ENCODE measurements around the gene UBE2R2. TPM values are rescaled to one million over a fixed set of nuclear protein-coding genes. Genes with fewer than 3 reads are reported as not detected.
"Not testable (repeated sequence)": the region's sequence is repeated elsewhere in the genome, so short reads cannot be mapped to it uniquely, and the experiment has no call there.

UBE2R2 gene
- total RNA-seq, 1 donor from 2014 or later, result 25.5 TPM

GRCh38 chr9:33843312-33843961 lies 26.5 kb downstream of the UBE2R2 start:
- no peak for ATAC-seq

DNA sequence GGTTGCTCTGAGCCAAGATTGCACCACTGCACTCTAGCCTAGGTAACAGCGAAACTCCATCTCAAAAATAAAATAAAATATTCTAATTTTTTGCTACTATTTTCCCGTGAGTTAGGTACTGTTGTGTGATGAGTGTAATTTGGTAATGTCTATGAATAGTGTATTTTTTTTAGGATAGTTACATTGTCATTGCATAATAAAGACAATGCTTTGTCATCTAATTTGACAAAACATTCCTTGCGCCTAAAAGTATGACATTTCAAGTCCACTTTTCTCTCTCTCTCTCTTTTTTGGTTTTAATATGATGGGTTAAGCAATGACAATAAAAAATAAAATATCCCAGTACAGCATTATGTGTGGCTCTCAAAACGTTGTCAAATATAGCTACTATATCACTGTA lies 29.3 kb downstream of the UBE2R2 start:
- ATAC-seq, result no peak

DNA sequence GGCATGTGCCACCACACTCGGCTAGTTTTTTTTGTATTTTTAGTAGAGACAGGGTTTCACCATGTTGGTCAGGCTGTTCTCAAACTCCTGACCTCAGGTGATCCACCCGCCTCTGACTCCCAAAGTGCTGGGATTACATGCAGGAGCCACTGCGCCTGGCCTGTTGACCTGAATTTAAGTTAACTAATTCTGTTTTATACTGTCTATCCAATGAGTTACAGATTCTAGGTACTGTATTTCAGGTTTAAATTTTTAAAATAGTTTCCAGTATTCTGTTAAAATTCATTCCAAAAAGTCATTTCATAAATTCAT lies 30.9 kb downstream of the UBE2R2 start:
- not testable (repeated sequence) for ATAC-seq

GRCh38 chr9:33850267-33850629 lies 33.3 kb downstream of the UBE2R2 start:
- ATAC-seq, result no peak

- no peak for ATAC-seq
These were observed 33.7 kb downstream of the UBE2R2 start for GRCh38 chr9:33850677-33851076.

DNA sequence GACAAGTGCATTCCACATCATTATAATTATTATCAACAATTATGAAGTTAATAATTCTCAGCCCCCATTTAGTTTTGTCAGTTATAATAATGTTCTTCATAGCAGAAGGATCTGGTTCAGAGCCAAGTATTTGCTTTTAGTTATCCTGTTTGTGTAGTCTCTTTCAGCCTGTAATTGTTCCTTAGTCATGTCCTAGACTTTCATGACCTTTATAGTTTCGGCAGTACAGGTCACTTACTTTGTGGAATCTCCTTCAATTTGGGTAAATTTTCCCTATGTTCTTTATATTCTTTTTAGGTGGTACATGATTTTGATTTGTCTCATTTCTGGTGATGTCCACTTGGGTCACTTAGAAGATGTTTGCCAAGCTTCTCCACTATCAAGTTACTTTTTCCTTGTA lies 34.3 kb downstream of the UBE2R2 start:
- ATAC-seq, result no peak

DNA sequence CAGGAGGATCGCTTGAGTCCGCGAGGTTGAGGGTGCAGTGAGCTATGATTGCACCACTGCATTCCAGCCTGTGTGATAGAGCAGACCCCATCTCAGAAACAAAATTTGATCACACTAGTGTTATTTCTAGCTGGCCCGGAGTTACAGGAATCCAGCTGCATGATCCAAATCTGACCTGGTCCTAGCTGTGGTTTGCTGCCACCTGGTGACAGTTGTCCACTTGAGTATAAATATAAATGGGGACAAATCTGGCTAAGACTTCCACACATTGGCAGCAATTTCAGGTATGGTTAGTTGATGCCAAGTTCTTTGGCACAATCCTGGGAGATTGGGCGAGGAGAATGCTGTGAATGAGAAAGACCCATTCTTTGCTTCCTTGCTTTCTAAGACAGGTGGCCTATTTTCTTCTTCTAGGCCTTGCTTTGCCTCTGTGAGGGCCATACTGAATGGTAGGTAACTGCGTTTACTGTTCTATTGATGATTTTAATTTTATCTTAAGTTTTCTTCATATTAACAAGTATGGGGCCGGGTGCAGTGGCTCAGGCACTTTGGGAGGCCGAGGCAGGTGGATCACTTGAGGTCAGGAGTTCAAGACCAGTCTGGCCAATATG lies 35.4 kb downstream of the UBE2R2 start:
- ATAC-seq, result peak; percentile 76

DNA sequence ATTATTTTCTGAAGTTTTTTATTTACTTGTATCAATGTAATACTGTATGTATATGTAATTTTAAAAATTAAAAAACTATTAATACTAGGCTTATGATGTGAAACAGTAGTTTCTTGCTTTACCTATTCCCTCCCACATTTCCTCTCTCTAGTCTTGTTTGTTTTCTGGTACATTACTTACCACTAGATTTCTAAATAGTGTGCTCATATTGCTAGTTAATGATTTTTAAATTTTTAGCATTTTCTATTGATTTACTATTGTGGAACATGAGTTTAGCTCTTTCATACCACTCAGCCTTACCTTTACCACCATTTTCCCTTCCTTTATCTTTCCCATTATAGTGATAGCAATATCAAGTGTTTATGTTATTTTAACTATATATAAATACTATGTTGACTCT lies 39.3 kb downstream of the UBE2R2 start:
- ATAC-seq, result no peak

GRCh38 chr9:33858423-33858822 lies 41.5 kb downstream of the UBE2R2 start:
- ATAC-seq, result no peak

DNA sequence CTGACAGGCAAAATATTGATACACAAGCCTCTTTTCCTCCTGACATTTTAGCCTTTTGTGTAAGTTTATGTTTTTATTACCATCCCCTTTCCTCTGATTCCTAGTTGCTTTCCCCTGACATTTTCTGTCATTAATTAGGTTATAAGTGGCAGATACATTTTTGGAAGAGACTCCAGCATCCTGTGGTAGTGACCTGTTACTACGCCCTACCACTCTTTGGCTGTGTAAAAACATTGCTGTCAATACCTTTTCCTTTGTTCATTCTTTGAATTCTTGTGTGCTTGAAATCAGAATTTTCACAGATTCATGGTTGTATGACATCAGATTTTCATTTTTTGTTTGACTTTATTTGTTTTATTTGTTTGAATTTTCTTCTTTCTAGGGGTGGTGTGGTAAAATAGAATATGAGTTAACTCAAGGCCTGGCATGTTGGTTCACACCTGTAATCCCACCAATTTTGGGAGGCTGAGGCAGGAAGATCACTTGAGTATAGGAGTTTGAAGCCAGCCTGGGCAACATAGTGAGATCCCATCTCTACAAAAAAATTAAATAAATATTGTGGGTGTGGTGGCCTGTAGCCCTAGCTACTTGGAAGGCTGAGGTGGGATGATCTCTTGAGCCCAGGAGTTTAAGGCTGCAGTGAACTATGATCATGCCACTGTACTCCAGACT lies 43.4 kb downstream of the UBE2R2 start:
- peak; percentile 46 for ATAC-seq

GRCh38 chr9:33861917-33862453 lies 45.0 kb downstream of the UBE2R2 start:
- ATAC-seq, result no peak

DNA sequence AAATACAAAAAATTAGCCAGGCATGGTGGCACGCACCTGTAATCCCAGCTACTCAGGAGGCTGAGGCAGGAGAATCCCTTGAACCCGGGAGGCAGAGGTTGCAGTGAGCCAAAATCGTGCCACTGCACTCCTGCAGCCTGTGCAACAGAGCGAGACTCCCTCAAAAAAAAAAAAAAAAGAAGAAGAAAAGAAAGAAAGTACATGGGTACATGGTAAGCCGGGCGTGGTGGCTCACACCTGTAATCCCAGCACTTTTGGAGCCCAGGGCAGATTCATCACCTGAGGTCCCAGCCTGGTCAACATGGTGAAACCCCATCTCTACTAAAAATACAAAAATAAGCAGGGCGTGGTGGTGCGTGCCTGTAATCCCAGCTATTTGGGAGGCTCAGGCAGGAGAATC lies 46.1 kb downstream of the UBE2R2 start:
- peak; percentile 44 for ATAC-seq

DNA sequence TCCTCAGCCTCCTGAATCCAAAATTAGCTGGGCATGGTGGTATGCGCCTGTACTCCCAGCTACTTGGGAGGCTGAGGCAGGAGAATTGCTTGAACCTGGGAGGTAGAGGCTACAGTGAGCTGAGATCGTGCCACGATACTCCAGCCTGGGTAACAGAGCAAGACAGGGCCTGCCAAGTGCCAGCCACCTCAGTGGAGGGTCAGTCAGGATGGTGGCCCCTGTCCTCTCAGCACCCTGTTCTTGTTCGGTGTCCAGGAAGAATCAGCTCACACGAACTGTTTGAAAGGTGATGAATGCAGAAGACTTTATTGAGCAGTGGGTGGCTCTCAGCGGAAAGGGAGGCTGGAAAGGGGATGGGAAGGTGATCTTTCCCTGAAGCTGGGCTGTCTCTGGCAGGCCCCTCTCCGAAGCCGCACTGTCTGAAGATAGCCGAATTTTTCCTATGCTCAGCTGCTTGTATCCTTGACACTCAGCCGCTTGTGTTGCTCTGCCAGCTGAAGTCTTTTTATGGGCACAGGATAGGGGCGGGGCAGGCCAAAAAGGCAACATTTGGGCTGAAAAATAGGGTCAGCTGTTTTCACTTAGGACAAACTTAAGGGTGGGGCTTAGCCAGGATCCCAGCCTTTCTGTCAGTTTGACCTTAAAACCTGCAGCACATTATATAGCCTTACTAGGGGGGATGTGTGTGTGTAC lies 50.9 kb downstream of the UBE2R2 start:
- ATAC-seq, result peak; percentile 14

- peak; percentile 20 for ATAC-seq
These were observed 51.5 kb downstream of the UBE2R2 start for GRCh38 chr9:33868440-33868973.

GRCh38 chr9:33869243-33869642 lies 52.3 kb downstream of the UBE2R2 start:
- ATAC-seq, result not testable (repeated sequence)

GRCh38 chr9:33877727-33878489 lies 60.9 kb downstream of the UBE2R2 start:
- no peak for ATAC-seq

DNA sequence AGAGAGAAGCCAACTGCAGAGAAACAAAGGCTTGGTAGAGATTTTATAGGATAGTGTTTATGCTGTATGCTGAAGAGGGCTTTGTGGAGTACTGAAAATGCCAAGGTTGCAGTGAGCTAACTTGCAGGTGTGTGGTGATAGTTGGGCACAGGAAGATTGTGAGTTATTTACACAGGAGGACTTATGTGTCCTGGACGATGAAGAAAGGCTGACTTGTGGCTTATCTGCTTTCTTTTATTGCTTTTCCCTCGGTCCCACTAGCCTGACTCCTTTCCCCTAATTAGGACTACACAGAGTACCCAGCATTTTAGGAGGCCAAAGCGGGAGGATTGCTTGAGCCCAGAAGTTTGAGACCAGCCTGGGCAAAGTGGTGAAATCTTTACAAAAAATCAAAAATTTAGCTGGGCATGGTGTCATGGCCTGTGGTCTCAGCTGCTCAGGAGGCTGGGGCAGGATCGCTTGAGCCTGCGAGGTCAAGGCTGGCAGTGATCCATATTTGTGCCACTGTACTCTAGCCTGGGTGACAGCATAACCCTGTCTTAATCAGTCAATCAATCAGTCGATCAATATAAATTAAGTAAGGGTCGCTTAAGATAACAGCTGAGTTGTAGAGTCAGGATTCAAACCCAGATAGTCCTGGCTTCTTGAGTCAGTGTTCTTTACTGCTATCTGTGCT lies 61.9 kb downstream of the UBE2R2 start:
- no peak for ATAC-seq

DNA sequence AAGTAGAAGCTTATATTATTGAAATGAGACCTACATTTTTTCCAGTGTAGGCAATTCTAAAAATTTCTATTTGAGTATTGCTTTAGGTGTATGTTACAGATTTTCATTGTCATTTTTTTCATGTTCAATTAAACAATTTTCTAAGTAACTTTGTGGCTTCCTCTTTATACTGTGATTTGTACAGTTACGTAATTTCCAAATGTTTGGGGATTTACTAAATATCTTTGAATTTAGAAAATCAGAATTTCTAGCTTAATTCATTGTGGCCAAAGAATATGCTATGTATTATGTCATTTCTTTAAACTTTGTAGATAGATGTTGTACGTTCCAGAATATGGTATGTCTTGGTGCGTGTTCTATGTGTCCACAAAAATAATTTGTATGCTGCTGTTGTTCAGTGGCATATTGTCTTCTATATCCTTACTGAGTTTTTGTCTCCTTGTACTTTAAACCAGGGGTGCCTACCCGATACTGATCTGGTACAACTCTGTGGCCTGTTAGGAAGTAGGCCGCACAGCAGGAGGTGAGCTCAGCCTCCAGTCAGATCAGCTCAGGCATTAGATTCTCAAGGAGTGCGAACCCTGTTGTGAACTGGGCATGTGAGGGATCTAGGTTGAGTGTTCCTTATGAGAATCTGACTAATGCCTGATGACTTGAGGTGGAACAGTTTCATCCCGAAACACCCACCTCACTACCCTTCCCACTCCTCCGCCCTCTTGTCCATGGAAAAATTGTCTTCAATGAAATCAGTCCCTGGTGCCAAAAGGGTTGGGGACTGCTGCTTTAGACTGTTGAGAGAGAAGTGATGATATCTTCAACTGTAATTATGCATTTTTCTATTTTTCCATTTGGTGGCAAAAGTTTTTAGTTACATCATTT lies 63.5 kb downstream of the UBE2R2 start:
- no peak for ATAC-seq

DNA sequence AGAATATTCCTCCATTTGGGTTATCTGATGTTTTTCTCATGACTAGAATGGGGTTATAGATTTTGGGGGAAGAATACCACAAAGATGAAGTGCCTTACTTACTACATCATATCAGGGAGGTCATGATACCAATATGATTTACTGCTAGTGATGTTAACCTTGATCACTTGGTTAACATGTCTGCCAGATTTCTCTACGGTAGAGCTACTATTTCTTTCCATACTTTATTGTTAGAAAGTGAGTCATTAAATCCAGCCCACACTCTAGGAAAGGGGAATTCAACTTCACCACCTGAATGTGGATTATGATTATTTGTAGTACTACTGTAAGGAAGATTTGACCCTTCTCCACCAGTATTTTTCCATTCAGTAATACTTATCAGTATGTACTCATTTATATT lies 64.7 kb downstream of the UBE2R2 start:
- peak; percentile 55 for ATAC-seq

DNA sequence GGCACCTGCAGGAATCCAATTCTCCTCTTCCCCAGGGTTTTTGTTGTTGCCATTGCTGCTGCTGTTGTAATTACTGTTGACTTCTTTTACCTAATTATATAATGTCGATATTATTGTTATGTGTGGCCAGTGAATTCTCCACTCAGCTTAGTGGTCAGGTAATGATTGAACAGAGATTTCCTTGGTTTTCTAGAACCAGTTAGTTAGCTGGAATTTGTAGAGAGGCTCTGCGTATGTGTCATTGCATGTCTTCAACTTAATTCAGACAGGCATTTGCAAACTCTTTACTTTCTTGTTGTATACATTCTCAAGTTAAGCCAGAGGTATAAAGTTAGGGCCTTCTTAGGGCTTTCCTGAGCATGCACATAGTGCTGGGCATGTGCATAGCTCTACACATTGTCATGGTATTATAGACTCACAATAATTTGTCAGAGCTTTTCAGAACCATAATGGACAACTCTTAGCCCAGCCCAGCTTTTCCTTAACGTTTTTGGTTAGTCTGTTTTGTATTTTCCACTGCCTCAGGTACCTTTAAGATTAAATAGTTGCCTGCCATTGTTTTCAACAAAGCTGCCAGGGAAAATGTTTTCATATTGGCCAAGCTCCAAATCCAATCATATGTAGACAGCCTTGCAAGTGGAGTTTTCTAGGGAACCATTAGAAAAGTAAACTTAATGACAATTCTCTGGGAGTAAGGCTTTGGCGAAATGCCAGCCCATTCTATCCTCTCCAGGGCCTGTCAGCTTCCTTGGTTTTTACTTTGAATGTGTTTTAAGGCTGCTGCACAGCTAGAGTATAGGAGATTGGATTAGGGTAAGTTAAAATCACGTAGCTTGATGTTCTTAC lies 68.1 kb downstream of the UBE2R2 start:
- peak; percentile 52 for ATAC-seq
